ENCODE data around the gene ACO1.

Gene ACO1

DNA sequence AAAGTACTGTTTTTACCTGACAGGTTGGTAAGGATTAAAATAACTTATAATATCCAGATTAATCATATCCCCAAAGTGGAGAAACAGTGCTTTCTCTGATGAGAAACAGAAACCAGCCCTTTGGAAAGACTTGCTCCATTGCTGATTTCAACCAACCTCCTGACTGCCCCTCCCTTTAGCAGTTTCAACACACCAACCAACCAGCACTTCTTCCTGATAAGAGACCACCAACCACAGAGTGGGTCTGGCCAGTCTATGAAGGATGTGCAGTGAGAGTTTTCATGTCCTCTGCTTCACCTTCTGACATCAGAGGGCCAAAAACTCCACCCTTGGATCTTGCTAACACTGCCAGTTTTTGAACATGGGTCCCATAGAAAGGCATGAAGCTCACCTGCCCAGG lies 113.5 kb downstream of the ACO1 start:
- DNase-seq, result no peak

DNA sequence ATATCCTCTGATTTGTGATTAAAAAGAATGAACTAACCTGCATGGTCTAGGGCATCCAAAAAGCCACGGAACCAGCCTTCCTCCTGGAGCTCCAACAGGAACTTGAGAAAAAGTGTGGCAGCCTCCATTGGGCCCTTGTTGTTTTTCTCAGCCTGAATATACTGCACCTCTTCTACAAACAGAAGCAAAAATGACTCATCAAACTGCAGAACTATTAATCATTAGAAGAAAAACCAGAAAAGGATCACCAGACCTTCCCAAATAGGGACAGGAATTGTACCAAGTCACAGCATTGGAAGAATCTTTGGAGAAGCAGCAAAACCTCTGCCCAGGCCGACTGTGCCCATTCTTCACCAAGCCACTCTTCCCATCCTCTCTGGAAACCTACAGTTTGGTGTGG lies 116.3 kb downstream of the ACO1 start:
- DNase-seq, result peak in 2 of 3 donors; percentile 43 to 56

DNA sequence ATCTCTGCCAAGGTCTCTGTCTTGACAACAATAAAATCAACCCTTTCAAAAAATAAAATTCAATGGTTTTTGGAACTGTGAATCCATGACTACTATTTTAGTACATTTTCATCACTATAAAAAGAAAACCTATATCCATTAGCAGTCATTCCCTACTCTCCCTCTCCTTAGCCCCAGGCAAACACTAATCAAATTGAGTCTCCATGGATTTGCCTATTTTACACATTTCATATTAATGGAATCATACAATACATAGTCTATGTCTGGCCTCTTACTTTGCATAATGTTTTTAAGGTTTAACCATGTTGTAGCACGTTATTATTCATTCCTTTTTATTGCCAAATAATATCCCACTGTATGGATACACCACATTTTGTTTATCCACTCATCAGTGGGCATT lies 117.4 kb downstream of the ACO1 start:
- DNase-seq, result no peak

DNA sequence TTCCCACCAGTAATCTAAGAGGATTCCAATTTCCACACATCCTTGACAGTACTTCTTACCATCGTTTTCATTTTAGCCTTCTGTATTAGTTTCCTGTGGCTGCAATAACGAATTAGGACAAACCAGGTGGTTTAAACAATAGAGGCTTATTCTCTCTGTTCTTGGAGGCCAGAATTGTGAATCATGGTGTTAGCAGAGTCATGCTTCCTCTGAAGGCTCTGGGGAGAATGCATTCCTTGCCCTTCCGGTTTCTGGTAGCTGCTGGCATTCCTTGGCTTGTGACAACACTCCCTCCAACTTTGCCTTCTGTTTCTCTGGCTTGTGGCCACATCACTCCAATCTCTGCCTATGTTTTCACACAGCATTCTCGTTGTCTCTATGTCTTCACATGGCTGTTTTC lies 118.0 kb downstream of the ACO1 start:
- DNase-seq, result no peak

DNA sequence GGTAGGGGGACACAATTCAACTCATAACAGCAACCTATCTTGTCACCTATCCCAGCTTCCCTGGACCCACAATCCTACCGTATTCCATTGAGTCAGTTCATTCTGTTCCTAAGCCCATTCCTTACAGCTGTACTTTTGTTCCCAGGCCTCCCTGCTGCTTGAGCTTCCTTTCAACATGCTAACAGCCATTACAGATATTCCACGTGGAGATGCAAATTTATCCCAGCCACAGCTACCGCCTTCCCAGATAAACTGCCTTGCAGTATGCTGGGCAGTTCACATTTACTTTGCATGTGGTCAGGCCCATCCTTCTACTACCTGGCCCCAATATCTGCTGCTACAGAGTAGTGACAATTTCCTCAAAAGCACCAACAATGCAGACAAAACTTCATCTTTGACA lies 118.6 kb downstream of the ACO1 start:
- DNase-seq, result no peak

Data from suppressor macrophage treated with lipopolysaccharide for 1 hour (primary cell).